ENCODE measurements around the gene SPINK1. TPM values are rescaled to one million over a fixed set of nuclear protein-coding genes. Genes with fewer than 3 reads are reported as not detected.

The SPINK1 gene
- total and polyA plus RNA-seq, 2 of the 13 experiments (the other 11 are each of a cell fraction or from before 2014, with no cell fraction given), result 14.7 to 17.1 TPM

DNA sequence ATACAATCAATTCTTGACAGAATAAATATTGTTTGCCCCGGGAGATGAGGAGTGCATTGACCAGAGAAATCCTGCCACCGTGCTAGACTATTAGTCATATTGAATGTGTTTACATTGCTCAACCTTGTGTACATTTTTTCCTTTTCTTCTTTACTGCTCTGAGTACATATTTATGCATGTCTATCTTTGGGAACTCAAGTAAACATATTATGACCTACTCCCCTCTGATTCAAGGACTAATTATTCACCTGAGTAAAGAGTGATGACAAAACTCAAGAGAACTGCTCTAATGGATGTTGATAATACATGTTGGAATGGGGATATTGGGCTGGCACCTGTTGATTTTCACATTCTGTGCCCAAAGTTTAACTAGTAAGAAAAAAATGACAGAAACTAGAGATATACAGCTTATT is 3.9 kb upstream of the SPINK1 start (continued):
- TF ChIP-seq, protein P1, sequence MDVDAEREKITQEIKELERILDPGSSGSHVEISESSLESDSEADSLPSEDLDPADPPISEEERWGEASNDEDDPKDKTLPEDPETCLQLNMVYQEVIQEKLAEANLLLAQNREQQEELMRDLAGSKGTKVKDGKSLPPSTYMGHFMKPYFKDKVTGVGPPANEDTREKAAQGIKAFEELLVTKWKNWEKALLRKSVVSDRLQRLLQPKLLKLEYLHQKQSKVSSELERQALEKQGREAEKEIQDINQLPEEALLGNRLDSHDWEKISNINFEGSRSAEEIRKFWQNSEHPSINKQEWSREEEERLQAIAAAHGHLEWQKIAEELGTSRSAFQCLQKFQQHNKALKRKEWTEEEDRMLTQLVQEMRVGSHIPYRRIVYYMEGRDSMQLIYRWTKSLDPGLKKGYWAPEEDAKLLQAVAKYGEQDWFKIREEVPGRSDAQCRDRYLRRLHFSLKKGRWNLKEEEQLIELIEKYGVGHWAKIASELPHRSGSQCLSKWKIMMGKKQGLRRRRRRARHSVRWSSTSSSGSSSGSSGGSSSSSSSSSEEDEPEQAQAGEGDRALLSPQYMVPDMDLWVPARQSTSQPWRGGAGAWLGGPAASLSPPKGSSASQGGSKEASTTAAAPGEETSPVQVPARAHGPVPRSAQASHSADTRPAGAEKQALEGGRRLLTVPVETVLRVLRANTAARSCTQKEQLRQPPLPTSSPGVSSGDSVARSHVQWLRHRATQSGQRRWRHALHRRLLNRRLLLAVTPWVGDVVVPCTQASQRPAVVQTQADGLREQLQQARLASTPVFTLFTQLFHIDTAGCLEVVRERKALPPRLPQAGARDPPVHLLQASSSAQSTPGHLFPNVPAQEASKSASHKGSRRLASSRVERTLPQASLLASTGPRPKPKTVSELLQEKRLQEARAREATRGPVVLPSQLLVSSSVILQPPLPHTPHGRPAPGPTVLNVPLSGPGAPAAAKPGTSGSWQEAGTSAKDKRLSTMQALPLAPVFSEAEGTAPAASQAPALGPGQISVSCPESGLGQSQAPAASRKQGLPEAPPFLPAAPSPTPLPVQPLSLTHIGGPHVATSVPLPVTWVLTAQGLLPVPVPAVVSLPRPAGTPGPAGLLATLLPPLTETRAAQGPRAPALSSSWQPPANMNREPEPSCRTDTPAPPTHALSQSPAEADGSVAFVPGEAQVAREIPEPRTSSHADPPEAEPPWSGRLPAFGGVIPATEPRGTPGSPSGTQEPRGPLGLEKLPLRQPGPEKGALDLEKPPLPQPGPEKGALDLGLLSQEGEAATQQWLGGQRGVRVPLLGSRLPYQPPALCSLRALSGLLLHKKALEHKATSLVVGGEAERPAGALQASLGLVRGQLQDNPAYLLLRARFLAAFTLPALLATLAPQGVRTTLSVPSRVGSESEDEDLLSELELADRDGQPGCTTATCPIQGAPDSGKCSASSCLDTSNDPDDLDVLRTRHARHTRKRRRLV (CRISPR knock-in tag; IDR thresholded peaks at IDR 0.05), result no peak
- TF ChIP-seq MAF1 (CRISPR knock-in tag; IDR thresholded peaks at IDR 0.05; ENCODE audit: borderline replicate concordance) (no peak), ZNF382 (CRISPR knock-in tag; IDR thresholded peaks at IDR 0.05; ENCODE audit: borderline replicate concordance) (no peak), BRCA1 (CRISPR knock-in tag; IDR thresholded peaks at IDR 0.05) (no peak), ZNF260 (CRISPR knock-in tag; IDR thresholded peaks at IDR 0.05; ENCODE audit: borderline replicate concordance, low read depth) (no peak), STAG1 (CRISPR knock-in tag; IDR thresholded peaks at IDR 0.05) (no peak), JUND (CRISPR knock-in tag; IDR thresholded peaks at IDR 0.05) (peak; percentile 96), GTF2F1 (IDR thresholded peaks at IDR 0.05; ENCODE audit: low read length) (no peak), MYC (CRISPR knock-in tag; IDR thresholded peaks at IDR 0.05; ENCODE audit: borderline replicate concordance) (no peak), ZNF724P (CRISPR knock-in tag; IDR thresholded peaks at IDR 0.05; ENCODE audit: borderline replicate concordance) (no peak), FOXK2 (IDR thresholded peaks at IDR 0.05) (peak; percentile 95), ZNF558 (CRISPR knock-in tag; IDR thresholded peaks at IDR 0.05; ENCODE audit: borderline replicate concordance) (no peak; the same call in 1 of the 2 replicates), ZBTB42 (CRISPR knock-in tag; IDR thresholded peaks at IDR 0.05) (no peak), HHEX (CRISPR knock-in tag; IDR thresholded peaks at IDR 0.05) (peak; percentile 100), PITX1 (CRISPR knock-in tag; IDR thresholded peaks at IDR 0.05) (peak; percentile 93), KLF12 (CRISPR knock-in tag; IDR thresholded peaks at IDR 0.05; ENCODE audit: borderline replicate concordance) (no peak), ZNF10 (CRISPR knock-in tag; IDR thresholded peaks at IDR 0.05; ENCODE audit: borderline replicate concordance, low read depth) (no peak), AKAP8 (CRISPR knock-in tag; IDR thresholded peaks at IDR 0.05) (no peak; the same call in 1 of the 2 replicates), ETV5 (CRISPR knock-in tag; IDR thresholded peaks at IDR 0.05; ENCODE audit: borderline replicate concordance) (peak; percentile 52; the same call in 1 of the 2 replicates)
- TF ChIP-seq, protein P2, sequence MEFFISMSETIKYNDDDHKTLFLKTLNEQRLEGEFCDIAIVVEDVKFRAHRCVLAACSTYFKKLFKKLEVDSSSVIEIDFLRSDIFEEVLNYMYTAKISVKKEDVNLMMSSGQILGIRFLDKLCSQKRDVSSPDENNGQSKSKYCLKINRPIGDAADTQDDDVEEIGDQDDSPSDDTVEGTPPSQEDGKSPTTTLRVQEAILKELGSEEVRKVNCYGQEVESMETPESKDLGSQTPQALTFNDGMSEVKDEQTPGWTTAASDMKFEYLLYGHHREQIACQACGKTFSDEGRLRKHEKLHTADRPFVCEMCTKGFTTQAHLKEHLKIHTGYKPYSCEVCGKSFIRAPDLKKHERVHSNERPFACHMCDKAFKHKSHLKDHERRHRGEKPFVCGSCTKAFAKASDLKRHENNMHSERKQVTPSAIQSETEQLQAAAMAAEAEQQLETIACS (CRISPR knock-in tag; IDR thresholded peaks at IDR 0.05), result no peak
- TF ChIP-seq, protein P3, sequence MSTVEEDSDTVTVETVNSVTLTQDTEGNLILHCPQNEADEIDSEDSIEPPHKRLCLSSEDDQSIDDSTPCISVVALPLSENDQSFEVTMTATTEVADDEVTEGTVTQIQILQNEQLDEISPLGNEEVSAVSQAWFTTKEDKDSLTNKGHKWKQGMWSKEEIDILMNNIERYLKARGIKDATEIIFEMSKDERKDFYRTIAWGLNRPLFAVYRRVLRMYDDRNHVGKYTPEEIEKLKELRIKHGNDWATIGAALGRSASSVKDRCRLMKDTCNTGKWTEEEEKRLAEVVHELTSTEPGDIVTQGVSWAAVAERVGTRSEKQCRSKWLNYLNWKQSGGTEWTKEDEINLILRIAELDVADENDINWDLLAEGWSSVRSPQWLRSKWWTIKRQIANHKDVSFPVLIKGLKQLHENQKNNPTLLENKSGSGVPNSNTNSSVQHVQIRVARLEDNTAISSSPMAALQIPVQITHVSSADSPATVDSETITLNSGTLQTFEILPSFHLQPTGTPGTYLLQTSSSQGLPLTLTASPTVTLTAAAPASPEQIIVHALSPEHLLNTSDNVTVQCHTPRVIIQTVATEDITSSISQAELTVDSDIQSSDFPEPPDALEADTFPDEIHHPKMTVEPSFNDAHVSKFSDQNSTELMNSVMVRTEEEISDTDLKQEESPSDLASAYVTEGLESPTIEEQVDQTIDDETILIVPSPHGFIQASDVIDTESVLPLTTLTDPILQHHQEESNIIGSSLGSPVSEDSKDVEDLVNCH (CRISPR knock-in tag; IDR thresholded peaks at IDR 0.05), result no peak
- TF ChIP-seq, protein P4, sequence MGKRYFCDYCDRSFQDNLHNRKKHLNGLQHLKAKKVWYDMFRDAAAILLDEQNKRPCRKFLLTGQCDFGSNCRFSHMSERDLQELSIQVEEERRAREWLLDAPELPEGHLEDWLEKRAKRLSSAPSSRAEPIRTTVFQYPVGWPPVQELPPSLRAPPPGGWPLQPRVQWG (CRISPR knock-in tag; IDR thresholded peaks at IDR 0.05; ENCODE audit: borderline replicate concordance, low read depth), result no peak
- TF ChIP-seq, protein P5, sequence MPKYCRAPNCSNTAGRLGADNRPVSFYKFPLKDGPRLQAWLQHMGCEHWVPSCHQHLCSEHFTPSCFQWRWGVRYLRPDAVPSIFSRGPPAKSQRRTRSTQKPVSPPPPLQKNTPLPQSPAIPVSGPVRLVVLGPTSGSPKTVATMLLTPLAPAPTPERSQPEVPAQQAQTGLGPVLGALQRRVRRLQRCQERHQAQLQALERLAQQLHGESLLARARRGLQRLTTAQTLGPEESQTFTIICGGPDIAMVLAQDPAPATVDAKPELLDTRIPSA (CRISPR knock-in tag; IDR thresholded peaks at IDR 0.05; ENCODE audit: borderline replicate concordance), result no peak

Data from HepG2 (cell line).